NCI-H1417 (cell line): ENCODE measurements around the gene PNMT.
"Not testable (repeated sequence)": the region's sequence is repeated elsewhere in the genome, so short reads cannot be mapped to it uniquely, and the experiment has no call there.

Experiments
- DNase-seq, 3 experiments: peaks; one replicate each; lab custom pipeline; 2025; lab: John Stamatoyannopoulos, UW

The PNMT gene

DNA sequence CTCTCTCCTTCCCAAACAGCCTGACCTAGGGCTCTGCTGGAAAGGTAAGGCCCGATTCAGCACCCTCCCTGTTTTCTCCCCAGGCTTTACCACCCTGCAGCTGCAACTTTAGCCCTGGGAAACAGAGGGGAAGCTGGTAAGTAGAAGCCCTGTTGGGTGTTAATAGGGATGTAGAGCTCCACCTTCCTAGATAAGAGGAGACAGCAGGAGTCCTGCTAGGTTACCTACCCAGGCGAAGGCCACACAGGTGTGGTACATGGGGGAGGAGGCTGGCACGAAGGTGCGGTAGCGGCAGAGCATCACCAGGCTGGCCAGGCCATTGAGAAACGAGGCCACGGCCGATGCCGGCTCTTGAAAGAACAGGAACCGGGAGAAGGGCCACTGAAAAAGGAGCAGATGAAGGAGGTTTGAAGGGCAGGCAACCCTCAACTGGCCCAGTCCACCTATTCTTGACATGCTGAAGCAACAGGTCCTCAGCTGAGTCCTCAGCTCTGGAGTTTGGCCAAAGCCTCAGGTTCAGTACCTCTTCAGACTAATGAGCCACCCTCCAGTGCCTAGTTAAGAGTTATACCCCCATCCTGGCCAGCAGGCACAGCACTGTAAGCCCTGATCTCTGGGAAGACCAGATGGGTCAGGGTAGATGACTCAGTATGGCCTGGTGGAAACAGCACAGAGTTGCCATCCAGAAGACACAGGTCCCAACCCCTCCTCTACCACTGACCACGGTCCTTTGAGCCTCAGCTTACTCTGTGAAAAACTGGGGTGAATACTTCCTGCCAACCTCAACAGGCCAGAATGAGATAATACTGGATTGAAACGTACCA, 16.3 kb downstream of the PNMT start:
- DNase-seq, result no peak

DNA sequence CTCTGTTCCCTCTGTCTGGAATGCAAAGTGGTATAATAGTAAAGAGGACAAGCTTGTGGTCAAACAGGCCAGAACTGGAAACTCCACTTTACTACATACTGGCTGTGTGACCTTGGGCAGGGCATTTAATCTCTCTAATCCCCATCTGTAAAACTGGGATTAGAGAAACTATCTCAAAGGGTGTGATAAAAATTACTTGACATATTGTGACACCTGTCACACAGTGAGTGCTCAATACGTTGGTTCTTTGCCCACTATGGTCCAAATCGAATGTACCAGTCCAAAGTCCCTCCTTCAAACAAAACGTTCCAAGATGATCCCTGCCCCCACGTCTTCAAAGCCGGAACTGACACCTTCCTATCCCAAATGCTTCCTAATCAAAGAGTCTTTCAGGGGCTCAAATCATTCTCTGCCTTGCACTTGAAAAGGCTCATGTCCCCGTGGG, 18.9 kb downstream of the PNMT start:
- DNase-seq, result no peak

DNA sequence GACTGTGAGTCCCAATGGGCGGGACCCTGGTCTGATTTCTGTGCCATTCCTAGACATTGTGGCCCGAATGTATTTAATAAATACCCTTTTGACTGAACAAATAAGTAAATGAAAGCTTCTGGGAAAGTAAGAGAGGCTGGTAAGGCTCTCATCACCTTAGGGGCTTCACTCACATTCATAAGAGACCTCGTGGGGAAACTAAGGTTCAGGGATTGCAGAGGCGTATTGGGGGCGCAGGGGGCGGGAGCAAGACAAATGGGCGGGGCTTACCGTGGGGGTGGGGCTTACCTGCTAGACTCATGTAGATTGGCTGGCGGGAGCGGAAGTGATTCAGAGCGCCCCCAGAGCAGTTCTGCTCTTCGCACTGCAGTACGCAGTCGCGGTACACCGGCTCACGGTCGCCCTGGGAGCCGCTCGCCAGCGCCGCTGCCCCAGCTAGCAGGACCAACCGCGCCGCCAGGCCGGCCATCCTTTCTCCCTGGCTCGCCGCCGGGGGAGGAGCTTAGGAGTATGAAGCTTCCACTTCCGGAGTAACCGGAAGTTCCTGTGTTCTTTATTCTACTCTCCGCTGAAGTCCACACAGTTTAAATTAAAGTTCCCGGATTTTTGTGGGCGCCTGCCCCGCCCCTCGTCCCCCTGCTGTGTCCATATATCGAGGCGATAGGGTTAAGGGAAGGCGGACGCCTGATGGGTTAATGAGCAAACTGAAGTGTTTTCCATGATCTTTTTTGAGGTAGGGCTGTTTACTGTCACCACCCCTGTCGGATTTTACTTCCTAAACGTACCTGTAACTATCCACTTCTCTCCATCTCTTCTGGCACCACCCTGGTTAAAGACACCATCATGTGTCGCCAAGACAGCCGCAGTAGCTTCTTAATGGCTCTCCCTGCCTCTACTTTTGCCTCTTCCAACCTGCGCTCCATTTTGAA, 19.6 kb downstream of the PNMT start, which contains the start of gene PGAP3:
Gene PGAP3 (minus strand): TSS at position 512 of the 929 bp plus-strand sequence. CDS start 43 bp downstream, at position 469.
- DNase-seq, result peak; percentile 90 to 97 (median 96)

DNA sequence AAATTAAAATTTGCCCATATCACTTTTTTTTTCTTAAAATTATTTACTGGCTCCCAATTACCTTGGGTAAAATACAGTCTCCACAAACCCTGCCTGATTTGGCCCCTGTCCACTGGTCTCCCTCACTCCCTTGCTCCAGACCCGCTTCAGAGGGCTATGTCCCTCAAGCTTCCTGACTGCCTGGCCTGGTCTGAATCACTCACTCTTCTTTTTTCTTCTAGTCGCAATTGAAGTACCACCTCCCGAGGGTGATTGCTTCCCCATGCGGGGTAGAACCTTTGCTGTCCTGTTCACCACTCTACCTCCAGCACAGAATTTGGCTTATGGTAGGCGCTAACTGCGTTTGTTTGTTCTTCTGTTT, 20.2 kb downstream of the PNMT start:
- peak in 2 of 3 experiments; percentile 37 to 67 for DNase-seq

GRCh38 chr17:39688945-39689344, 20.7 kb downstream of the PNMT start:
- DNase-seq, result peak in 2 of 3 experiments; percentile 36 to 55

DNA sequence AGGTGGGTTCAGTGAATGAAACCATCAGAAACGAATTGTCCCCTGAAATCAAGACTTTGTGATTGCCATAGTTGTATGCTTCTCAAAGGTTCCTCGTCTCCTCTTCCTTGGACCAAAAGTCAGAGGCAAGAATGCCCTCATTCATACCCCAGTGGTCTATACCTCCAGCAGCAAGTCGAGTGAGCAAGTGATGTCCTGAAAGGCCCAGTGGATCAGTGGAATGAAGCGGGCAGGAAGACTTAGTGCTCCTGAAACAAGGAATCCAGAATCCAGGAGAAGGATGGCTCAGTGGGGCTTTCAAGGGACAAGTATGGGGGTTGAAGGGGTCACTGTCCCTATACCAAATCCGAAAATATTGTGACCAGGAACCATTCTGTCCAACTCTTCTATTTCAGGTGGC, 26.3 kb downstream of the PNMT start:
- no peak for DNase-seq

DNA sequence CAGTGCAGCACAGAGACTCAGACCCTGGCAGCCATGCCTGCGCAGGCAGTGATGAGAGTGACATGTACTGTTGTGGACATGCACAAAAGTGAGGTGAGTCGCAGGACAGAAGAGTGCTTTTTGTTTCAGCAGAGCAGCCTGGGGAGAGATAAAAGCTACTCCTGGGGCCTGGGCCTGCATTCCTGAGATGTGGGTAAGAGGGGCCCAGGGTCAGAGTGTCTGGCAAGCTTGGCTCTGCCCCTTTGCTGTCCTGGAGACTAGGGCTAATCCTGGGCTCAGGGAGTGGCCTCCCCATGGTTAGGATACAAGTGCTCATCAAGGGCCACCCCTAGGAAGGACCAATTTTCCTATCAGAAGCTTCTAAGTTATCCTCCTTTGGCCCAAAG, 26.8 kb downstream of the PNMT start:
- DNase-seq, result no peak

DNA sequence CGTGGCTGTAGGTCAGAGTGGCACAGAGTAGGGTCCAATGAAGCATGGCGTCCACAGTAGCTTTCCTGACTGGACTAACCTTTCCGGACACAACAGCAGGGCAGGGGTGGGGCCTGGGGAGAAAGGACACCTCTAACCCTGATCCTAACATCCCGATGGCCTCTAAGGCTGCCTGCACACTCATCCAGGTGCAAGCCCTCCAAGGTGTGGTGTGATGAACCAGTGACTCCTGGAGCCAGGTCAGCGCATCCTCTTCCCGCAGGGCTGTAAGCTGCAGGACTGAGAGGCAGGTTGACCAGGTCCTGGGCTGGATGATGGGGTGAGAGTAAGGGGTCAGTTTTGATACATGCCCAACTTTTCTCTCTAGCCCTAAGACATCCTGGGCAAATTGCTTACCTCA, 28.5 kb downstream of the PNMT start:
- no peak for DNase-seq

- DNase-seq, result no peak
Observed at GRCh38 chr17:39697961-39698360, 29.7 kb downstream of the PNMT start.

DNA sequence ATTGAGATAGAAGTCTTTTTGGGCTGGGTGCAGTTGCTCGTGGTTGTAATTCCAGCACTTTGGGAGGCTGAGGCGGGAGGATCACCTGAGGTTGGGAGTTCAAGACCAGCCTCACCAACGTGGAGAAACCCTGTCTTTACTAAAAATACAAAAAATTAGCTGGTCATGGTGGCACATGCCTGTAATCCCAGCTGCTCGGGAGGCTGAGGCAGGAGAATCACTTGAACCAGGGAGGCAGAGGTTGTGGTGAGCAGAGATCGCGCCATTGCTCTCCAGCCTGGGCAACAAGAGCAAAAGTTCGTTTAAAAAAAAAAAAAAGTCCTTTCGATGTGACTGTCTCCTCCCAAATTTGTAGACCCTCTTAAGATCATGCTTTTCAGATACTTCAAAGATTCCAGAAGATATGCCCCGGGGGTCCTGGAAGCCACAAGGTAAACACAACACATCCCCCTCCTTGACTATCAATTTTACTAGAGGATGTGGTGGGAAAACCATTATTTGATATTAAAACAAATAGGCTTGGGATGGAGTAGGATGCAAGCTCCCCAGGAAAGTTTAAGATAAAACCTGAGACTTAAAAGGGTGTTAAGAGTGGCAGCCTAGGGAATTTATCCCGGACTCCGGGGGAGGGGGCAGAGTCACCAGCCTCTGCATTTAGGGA, 31.0 kb downstream of the PNMT start:
- not testable (repeated sequence) for DNase-seq

DNA sequence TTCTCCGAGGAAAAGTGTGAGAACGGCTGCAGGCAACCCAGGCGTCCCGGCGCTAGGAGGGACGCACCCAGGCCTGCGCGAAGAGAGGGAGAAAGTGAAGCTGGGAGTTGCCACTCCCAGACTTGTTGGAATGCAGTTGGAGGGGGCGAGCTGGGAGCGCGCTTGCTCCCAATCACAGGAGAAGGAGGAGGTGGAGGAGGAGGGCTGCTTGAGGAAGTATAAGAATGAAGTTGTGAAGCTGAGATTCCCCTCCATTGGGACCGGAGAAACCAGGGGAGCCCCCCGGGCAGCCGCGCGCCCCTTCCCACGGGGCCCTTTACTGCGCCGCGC, 31.5 kb downstream of the PNMT start, which contains the start of gene ERBB2:
Gene ERBB2 (plus strand): TSS at position 247 of the 330 bp plus-strand sequence. CDS start 175 bp downstream, outside the sequence.
- DNase-seq, result no peak

DNA sequence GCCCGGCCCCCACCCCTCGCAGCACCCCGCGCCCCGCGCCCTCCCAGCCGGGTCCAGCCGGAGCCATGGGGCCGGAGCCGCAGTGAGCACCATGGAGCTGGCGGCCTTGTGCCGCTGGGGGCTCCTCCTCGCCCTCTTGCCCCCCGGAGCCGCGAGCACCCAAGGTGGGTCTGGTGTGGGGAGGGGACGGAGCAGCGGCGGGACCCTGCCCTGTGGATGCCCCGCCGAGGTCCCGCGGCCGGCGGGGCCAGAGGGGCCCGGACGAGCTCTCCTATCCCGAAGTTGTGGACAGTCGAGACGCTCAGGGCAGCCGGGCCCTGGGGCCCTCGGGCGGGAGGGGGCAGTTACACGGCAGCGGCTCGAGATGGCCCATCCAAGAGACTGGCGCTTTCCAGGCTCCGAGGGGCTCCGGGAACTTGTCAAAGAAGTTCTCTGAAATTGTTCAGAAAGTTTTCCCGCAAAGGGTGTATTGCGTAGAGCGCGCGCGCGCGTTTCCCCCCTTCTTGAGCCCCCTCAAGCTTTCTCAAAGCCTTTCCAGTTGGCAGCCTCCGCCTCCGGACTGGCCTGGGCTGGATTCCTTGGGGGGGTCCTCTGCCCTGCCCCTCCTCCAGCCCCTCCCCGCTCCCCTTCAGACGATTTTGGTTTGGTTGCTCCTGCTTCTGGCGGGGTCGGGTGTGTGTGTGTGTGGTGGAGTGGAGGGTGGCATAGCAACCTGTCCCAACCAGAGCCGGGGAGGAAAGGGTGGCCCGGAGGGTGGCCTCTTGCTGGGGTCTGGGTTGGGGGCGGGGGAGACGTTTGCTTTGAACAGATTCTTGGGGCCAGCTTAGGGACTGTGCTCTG, 32.1 kb downstream of the PNMT start:
- no peak for DNase-seq

- no peak for DNase-seq
Observed at GRCh38 chr17:39701012-39701783, 32.9 kb downstream of the PNMT start.

- no peak for DNase-seq
Observed at GRCh38 chr17:39701784-39702422, 33.6 kb downstream of the PNMT start.

GRCh38 chr17:39702901-39703893, 34.9 kb downstream of the PNMT start:
- peak in 1 of 3 experiments; percentile 10 for DNase-seq

- no peak for DNase-seq
Observed at GRCh38 chr17:39703913-39704312, 35.7 kb downstream of the PNMT start.

GRCh38 chr17:39704821-39705551, 36.7 kb downstream of the PNMT start:
- no peak for DNase-seq

- peak in 2 of 3 experiments; percentile 50 to 73 for DNase-seq
Observed at GRCh38 chr17:39705786-39706348, 37.6 kb downstream of the PNMT start.
